Measurements from ENCODE around the gene SOX6.

- TF ChIP-seq CTCF (IDR thresholded peaks at IDR 0.05) (no peak), EZH2 (IDR thresholded peaks at IDR 0.05) (no peak), EZH2phosphoT487 (IDR thresholded peaks at IDR 0.05) (no peak)
Observed at GRCh38 chr11:15958910-15959309, 397.4 kb downstream of the SOX6 start.
